GM18517 (cell line): ENCODE data around the gene TTK.

ENCODE experiments used
- ATAC-seq: cut with Tn5 transposase; IDR thresholded peaks from one replicate; pipeline ENCODE4 v1.9.1; 2021; ENCODE audit warnings: mild to moderate bottlenecking, moderate library complexity; ENCODE audit not compliant: unreplicated experiment

The TTK gene

DNA sequence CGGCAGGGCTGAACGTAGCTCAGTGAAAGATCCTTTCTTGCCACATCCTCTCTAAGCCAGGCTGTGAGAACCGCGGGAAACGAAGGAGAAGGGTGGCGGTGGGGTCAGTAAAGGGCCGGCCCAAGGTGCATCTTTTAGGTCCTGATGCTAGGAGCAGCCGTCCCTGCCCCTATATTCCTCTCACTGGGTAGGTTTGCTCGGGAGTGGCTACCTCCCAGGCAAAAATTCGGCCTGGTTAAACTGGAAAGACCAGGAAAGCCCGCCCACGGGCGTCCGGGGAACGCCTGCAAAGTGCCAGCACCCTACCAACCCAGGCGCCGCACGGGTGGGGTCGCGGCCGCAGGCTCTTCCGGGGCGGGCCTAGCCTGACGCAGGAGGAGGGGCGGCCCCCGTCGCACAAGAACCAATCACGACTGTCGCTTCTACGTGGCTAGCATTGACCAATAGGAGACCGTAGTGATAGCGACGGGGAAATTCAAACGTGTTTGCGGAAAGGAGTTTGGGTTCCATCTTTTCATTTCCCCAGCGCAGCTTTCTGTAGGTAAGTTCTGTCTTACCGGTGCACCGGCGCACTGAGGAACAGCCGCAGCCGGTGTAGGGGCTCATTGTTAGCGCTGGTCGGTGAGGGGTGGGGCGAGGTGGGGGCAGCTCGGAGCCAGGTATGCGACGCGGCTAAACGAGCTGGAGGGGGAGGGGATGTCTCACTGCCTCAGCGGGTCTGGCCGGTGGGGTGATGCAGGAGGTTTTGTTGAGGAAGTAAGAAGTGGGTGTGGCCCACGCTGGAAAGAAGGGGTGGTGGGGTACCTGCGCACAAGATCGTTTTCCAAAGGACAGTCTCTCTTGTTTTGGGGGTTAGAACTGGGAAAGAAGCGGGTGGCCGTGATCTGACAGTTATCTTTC lies at the start of gene TTK:
Gene TTK, plus strand, starts transcription at position 477 of the 900 bp plus-strand sequence. CDS start 1,195 bp downstream, outside the sequence.
- ATAC-seq, result peak; percentile 98

DNA sequence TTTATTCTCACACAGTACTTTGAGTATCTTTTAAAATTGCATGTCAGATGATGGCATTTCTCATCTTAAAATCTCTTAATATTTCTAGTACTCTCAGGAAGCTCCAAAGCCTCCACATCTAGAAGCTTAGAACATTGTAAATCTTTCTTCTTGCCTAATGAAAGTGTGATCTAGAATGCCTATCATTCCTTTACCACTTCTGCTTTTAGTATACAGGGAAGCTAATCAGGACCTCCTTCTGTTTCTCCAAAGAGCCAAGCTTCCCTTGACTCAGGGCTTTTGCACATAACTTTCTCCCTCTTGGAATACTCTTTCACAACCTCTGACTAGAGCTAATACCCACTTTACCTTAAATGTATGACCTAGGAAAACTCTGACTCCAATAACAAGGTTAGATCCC lies 49.6 kb upstream of the TTK start:
- ATAC-seq, result no peak

DNA sequence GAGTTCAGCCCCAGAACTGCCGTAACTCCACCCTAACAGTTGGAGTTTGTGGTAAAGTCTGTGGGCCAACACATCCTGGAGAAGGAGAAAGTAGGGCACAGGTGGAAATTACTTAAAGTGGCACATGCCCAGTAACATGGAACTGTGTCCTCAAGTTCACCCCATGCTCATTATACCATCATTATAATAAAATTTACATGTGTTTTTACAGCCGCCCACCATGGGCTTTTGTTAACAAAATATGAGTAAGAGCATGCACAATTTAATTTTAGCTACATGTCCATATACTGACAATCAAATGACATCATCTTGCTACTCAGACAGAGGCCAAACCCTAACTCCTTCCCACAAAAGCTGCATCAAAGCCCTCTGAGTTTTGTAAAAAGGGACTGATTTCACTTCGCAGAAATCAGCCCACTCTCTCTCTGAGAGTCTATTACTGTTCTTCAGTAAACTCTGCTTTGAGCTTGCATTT lies 39.8 kb upstream of the TTK start:
- ATAC-seq, result no peak

DNA sequence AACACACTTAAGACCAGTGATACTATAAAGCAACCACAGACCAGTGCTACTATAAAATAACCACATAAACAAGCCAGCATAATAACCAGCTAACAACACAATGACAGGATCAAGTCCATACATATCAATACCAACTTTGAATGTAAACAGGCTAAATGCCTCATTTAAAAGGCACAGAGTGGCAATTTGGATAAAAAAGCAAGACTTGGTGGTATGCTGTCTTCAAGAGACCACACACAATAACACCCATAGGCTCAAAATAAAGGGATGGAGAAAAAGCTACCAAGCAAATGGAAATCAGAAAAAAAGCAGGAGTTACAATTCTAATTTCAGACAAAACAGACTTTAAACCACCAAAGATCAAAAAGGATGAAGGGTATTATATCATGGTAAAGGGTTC lies 37.3 kb upstream of the TTK start:
- no peak for ATAC-seq

DNA sequence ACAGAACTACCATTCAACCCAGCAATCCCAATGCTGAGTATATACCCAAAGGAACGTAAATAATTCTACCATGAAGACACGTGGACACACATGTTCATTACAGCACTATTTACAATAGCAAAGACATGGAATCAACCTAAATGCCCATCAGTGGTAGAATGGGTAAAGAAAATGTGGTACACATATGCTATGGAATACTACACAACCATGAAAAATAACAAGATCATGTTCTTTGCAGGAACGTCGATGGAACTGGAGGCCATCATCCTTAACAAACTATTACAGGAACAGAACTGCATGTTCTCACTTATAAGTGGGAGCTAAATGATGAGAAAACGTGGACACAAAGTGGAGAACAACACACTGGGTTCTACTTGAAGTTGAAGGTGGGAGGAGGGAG lies 34.7 kb upstream of the TTK start:
- ATAC-seq, result no peak

DNA sequence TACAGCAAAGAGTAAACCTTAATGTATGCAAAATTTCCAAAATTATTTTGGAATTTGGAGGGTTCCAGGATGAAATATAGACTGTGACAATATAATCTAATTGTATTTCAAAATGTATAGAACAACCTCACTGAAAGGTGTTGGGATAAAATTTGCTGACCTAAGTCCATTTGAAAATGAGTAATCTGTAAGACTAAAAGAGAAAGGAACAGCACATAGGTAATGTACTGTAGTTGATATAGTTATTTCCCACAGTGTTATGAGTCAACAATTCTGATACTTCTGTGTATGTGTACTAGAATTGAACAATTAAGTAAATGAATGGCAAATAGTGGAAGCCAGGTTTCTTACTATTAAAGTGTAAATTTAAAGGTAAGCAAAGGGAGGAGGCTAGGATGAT lies 33.3 kb upstream of the TTK start:
- no peak for ATAC-seq

DNA sequence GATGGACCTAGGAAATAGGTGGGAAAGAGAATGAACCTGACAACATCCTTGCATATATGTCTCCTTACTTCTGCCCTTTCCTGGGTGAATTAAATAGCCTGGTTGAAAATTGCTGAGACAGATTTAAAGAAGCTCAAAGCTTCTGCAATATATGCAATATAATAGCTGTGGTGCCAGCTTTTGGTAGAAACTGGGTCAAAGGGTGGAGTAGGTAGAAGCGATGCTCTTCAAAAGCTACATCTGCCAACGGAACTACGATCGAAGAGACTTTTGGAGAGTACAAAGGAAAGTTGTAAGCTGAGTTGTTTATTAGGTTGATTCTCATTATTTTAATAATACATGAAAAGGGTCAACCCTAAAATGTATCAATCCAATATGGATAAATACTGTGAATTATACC lies 22.8 kb upstream of the TTK start:
- ATAC-seq, result no peak

DNA sequence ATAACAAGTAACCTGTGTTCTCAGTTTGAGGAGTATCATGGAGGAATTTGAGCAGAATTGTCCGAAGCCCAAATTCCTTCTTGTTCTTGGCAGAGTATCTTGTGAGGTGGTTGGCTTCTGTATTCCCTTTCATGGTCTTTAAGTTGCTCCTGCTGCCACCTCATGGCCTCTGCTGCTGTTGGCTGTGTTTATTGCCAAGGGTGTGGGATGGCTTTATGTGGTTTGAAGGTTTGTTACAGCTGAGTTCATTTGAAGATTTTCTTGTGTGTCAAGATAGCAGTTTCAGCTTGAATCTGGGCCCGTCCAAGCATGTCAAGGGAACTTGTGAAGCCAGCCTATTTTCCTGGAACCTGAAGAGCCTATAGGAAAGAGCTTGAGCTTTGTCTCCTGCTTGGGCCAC lies 20.2 kb upstream of the TTK start:
- ATAC-seq, result peak; percentile 52

DNA sequence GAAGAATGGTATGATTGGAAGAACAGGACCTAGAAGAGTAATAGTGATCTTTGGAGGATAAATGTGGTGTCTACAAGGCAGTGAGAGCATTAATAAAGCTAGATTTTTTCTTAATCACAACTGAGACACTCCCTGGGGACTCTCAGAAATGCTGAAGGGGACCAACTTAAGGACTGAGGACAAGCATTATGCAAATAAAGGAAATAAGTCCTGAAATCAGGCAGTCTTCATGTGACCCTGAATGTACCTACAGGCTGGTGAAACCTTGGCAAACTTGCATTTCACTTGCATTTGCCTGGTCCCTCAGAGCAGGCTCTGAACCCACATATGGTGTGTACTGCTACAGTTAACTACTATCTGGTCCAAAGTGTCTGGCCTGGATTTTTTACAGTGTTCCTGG lies 19.3 kb upstream of the TTK start:
- no peak for ATAC-seq

DNA sequence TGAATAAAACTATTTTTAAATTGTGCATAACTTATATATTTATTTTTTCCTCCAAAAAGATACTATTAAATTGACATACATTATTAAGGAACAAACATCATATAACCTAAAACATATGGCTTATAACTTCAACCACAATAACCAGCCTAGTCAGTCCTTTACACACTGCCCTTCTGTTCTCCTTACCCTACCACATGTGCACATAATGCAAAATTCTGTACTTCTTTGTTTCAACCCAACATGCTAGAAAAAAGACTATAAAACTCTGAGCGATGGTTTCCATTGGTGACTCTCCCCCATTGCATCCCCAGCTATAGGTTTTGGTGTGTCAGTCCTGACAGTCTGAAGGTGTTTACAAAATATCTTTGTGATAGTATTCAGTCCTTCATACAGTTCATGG lies 14.8 kb upstream of the TTK start:
- no peak for ATAC-seq

DNA sequence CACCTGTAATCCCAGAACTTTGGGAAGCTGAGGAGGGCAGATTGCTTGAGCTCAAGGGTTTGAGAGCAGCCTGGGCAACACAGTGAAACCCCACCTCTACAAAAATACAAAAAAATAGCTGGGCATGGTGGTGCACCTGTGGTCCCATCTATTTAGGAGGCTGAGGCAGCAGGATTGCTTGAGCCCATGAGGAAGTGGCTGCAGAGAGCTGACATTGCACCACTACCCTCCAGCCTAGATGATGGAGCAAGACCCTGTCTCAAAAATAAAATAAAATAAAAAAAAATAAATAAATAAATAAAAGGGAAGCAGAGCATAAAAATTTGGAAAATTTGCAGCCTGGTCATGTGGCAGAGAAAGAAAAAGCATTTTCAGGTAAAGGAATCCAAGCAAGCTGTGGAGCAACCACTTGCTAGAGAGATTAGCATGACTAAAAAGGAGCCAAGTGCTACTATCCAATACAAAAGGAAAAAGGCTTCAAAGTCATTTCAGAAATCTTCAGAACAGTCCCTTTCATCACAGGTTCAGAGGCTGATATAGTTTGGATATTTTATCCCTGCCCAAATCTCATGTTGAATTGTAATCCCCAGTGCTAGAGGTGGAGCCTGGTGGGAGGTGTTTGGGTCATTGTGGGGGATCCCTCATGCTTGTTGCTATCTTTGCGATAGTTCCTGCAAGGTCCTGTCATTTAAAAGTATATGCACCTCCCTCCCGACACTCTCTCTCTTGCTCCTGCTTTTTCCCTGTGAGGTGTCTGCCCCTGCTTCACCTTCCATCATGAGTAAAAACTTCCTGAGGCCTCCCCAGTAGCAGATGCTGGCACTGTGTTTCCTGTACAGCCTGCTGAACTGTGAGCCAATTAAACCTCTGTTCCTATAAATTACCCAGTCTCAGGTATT lies 11.2 kb upstream of the TTK start:
- ATAC-seq, result no peak

DNA sequence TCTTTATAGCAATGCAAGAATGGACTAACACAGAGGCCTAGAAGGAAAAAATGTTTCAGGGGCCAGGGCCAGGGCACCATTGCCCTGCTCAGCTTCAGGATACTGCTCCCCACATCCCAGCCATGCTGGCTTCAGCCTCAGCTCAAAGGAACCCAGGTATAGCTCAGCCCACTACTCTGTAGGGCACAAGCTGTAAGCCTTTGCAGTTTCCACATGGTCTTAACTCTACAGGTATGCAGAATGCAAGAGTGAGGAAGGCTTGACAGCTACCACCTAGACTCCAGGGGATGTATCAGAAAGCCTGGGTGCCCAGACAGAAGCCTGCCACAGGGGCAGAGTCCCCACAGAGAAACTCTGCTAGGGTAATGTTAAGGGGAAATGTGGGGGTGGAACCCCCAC lies 10.5 kb upstream of the TTK start:
- no peak for ATAC-seq

DNA sequence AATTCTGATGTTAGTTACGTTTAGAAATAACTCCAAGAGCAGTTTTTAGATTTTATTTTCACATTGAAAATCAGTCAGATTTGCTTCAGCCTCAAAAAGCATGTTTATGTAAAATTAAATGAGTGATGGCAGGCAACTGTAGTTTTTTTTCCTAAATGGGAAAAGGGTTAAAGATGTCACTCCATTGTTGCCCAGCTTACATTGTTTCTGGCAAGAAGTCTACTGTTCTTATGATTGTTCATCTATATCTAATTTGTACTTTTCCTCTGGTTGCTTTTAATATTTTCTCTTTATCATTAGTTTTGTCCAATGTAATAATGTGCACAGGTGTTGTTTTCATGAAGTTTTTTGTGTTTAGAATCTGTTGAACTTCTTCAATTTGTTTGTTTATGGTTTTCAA lies 6.7 kb upstream of the TTK start:
- no peak for ATAC-seq

DNA sequence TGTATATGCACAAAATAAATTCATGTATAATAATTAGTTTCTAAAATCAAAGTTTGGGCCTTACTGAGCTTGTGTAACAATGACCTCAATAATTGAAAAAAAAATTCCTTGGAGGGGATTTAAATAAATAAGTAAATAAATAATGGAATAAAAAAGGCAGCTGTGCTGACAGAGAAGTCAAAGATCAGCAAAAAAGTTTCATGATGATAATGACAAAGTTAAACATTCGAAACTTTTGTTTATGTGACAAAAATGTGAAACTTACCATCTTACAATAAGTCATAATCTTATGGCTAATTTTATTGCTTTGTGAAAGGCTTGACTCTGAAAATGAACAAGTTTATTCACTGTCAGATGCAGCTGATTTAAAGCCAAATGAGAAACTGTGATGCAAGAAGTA lies 3.1 kb upstream of the TTK start:
- ATAC-seq, result no peak

DNA sequence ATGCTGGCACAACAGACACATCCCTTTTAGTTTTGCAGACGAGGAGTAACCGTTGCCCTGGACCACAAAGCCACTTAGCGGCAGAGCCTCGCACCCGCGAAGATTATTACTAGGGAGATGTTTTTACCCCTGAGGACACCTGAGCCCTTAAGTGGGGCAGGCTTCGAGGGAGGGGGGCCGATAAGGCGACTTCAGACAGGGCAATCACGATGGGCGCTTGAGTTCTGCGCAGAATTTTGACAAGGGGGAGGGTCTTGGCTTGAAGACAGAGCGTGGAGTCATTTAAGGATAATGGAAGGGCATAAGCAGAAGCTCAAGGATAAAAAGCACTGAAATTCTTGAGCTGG lies 650 bp upstream of the TTK start:
- peak; percentile 19 for ATAC-seq

DNA sequence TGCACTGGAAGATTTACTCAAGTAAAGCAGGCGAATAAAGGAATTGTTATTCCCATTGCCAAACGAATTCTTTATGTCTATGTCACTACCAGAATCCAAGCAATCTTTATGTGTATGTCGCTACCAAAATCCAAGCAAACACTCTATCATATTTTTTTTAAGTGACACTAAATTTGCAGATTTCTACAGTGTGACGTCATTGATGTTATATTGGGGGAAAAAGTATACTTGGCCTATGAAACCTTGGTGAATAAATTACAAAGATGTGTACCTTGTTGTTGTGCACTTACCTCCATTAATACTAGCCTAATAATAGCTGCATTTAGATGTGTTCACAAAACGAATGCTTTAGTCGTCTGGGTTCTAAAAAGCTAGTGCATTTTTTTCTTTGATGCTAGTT lies 957 bp downstream of the TTK start:
- no peak for ATAC-seq

DNA sequence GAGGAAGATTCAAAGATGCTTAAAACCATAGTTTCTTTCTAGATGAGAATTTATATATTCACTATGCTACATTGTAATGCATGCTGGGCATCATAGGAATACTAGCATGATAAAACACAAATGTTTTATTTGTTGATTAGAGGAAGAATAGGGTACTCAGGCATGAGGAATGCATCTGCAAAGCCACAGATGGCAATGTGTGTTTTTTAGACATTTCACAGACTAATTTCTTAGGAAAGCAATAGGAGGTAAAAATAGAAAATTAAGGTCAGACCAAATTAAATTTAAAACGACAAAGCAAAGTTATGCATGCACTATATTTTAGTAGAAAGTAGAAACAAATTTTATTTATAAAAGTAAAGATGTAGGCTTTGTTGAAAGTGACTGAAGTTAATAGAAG lies 2.1 kb downstream of the TTK start:
- no peak for ATAC-seq

DNA sequence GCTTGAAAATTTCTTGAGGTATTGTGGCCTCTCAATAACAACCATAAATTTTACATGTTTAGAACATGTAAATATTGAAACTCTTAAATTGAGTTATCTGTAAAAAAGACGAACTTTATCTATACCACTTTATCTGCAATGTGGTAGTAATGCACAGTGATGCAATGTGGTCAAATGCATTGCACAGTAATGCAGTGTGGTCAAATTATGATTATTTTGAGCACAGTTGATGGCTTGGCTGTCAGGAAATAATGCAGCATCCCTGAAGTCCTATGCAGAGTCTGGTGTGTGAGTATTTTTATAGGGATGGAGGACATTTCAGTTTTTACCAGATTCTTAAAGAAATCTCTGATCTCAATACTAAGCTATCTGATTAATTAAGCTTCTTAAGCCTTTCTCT lies 5.1 kb downstream of the TTK start:
- ATAC-seq, result no peak

DNA sequence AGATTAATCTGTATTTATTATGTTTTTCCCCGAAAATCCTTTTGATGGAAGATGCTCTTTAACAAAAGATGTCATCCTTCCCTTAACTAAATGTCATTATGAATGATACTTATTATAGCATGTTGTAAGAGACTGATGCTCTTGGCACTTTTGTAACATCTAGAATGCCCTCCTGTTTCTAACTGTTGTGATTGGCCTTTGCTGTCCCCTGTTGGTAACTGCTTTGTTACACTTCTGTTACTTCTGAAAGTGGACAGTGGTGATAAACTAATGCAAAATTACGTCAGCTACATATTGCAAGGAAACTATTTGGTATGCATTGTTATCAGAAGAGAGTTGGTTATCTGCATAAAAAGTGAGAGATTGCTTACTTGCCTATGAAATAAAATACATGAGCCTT lies 5.8 kb downstream of the TTK start:
- ATAC-seq, result no peak

DNA sequence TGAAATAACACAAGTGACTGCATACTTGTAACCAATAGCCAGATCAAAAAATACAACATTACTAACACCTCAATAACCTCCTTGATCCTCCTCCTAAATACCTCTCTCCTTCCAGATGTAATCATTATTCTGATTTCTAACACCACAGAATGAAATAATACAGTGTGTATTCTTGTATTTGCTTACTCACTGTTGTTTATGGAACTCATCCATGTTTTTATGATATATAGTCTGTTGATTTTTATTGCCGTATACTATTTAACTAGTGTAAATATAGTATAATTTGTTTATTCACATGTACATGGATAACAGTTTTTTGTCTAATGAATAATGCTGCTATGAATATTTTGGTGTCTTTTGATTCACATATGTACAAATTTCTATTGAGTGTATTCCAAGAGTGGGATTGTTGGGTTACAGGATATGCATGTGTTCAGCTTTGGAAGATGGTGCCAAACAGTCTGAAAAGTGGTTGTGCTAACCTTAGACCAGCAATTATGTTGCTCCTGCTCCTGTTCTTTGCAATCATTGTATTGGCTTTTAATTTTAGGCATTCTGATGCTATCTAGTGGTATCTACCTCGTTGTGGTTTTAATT lies 11.5 kb downstream of the TTK start:
- no peak for ATAC-seq

DNA sequence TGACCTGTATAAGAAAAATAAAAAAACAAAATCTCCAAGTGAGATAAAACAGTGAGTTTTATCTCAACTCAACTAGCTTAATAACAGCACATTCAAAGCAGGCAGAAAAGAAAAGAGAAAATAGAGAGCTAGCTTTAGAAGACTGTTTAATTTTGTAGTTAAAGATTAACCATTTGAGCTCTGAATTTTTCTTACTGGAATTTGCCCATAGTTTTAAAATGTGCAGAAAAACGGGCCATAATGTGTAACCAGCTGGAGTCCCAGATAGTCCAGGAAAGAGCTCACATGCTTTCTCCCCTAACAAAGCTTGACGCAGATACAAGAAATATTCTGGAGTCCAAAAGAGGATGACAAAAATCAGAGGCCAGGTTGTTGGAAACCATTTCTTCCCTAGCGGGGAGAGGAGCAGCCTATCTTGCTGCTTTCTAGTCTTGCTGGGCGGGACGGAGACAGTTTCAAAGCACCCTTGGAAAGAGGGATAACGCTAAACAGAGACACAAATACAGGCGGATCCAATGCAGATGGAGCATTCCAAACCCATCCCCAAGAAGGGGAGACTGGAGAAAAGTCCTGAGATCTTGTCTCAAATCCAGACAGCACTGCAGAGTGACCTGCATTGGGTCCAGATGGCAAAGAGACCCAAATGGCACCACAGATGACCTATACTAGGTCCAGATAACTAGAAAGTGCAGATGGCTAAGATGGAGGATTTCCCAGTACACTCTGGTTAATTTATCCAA lies 16.1 kb downstream of the TTK start:
- no peak for ATAC-seq
